NCI-H2107 treated with DMSO at 0.1 percent for 48 hours (cell line): ENCODE measurements around the gene ARAP1.
A peak's percentile ranks its signal among the peaks of the same experiment; 100 is the strongest.

ENCODE experiments used
- DNase-seq: peaks from one replicate; lab custom pipeline; 2025; ENCODE audit not compliant: unreplicated experiment; lab: John Stamatoyannopoulos, UW

The ARAP1 gene

DNA sequence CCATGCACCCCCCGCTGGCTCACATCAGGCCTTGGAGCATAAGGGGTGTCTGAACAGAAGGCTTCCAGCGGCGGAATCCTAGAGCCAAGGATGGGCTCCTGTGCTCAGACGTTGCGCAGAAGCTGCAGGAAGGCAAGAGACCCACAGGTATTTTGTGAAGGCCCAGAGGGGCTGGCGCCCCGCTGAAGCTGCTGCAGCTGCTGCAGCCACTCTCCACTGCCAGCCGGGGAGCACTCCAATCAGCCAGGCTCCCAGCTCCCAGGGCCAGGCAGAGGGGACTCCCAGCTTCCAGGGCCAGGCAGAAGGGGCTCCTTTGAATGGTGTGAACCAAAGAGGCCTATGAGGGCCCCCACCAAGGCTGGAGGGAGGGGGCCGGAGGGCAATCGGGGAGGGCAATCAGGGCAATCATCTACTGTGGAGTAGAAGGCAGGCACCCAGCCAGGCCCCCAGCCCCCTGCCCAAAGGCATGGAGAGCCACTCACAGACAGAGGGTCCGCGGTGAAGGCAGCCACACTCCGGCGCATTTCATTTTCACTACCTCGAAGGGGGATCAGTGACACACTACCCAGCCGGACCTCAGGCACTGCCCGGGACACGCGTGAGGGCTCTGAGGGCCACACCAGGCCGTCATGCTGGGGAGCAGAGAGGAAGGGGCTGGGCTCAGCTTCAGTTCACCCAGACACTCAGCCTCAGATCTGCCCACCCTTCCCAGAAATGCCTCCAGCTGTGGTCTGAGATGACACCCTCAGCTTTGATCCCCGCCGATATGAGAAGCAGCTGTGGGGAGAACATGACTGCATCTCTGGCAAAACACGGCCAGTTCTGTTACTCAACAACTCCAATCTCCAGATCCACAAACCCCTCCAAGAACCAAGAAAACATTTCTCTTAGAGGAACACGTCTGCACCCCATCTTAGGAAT lies 66.4 kb downstream of the ARAP1 start:
- no peak for DNase-seq

DNA sequence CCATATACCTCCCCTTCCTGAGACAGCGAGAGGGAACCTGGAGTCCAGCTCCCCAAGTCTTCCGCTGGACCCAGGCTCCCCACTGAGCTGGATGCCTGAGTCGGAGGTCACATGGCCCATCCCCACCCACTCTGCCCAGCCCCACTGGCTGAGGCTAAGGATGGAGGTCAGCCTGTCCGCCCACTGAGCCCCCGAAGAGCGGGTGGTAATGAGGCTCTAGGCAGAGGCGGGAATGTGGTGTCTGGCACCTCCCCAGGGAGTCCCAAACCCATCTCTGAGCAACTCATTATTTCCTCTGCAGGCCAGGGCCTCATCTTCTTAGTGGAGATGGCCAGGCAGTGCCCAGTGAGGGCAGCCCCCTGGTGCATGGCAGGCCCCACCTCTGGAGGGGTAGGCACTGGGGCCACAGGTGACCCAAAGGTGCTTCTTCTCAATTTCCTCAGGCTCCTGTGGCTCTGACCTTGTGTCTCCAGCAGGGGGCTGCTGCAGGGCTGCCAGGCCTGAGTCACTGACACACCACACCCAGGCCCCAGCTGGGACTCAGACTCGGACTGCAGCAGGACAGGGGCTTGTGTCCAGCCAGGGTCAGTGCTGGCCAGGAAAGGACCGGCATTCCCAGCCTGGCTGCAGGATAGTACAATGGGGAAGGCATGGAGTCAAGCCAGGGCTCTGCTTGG lies 67.8 kb downstream of the ARAP1 start:
- DNase-seq, result no peak

DNA sequence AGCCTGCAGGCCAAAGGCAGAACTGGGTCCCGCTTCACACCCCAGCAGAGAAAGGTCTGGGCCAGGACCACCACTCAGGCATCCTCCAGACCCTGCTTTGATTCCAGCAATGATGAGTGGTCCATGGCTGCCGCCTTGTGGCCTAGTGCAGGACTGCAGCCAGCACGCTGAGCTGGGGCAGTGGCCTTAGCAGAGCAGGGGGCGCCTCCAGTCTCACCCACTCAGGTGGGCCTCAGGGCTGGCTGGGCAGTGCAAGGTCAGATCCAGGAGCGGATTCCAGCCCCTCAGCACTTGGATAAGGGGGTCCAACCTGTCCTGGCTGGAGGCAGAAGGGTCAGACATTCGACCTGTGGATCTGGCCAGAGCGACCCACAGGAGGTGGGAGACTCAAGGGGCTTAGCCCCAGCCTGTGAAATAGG lies 68.4 kb downstream of the ARAP1 start:
- DNase-seq, result peak; percentile 12

DNA sequence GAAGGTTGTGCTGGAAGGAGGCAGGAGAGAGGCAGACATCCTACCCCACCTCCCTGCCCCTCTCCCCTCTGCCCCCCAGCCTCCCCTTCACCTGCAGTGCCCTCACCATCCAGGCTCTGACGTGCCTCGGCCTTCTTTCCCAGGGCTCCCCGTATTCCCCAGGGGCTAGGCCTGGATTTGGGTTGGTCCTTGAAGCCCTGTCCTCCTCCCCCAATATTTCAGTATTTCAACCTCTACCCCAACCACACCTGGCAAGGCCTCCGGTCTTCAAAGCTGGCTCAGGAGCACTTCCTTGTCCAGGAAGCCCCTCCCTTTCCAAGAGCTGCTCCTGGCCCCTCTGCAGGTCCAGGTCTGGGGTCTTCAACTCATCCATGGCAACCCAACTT lies 69.4 kb downstream of the ARAP1 start:
- DNase-seq, result no peak

DNA sequence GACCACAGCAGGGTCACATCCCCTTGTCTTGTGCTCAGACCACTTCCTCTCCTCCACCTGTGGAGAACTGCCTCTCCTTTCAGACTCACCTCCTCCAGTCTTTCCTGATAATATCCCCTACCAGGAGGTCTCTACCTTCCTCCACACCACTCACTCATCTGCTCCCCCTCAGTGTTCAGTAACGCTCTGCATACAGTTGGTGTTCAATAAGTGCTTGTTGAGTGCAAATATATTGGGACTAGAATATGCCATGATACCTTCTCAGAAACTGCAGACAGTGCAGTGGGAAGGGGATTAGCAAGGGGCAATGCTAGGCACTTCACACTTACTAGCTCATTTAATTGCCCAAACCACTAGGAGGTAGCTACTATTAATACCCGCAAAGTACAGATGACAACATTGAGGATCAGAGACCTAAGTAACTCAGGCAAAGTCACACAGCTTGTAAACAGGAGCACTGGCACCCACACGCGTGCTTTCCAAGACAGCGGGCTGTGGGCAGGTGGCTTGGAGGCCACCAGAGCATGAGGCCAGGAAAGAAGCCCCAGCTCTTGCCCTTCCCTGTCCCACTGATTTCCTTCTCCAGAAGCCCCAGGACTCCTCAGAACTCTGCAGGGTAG lies 69.9 kb downstream of the ARAP1 start:
- no peak for DNase-seq

DNA sequence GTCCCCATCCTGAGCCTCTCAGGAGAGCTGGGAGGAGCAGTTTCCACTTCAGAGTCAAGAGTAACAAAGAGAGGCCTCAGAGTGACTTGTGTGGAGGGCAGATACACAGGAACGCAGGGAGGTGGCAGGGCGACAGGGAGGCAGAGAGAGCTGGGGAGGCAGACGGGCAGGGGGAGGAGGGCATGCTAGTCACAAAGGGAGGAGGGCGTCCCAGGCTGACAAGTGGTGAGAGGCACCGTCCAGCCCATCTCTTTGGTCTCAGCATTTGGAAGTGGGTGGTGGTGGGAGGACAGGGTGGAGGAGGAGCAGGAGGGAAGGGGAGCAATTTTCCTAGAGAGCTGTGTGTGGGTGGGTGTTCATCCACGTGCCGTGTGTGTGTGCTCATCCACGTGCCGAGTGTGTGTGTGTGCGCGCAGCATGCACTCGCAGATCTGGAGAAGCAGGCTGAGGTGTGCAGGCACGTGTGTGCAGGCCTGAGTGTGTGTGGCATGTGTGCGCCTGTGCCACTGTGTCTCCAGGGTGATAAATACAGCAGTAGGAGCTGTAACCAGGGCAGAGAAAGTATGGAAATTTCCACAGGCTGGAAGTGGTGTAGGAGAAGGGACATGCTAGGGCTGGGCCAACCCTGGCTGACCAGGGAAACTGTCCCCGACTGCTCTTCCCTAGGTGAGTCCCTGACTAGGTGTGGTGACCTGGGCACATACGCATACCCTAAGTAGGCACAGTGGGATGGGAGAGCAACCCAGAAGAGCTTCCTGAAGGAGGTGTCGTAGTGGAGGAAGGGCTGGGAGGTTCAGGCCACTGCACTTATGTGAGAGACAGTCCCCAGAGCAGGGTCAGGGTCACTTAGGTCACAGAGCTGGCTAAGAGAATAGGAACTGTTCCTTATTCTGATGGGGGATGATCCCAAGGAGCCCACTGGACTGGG lies 70.7 kb downstream of the ARAP1 start:
- no peak for DNase-seq

DNA sequence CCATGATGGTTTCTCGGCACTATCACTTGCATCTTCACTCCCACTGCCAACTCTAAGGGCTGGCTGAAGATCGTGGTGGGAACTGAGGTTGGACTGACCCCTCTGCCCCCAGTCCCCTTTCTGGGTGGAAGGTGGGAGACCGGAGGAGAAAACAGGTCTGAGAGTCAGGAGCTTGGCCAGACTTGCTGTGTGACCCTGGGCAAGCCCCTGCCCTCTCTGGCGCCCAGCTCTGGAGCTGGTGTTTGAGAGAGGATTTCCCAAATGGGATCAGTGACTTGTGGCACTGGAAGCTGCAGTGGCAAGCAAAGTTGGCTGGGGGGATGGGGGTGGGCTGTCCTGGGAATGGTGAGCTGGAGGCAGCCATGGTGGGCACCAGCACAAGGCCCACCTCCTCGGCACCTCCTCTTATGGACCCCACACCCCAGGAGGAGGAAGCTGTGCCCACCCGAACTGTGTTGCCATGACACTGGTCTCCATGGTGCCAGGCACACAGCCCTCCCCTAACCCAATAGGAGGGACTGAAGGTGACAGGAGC lies 71.5 kb downstream of the ARAP1 start:
- DNase-seq, result no peak

DNA sequence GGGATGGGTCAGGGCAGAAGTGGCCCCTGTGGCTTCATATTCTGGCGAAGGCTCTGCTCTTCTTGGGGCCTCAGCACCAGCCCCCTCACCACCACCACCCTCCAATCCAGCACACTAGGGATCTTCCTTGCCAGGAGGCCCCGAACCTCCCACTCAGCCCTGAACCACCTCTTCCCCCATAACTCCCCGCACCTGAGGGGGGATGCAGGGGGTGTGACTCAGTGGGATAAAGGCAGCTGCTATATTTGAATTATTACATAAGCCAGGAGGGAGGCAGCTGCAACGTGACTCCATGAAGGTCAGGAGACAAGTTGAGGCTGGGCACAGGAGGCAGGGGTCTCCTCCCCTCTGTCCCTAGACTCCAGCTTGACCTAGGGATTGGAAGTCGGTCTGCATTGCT lies 72.3 kb downstream of the ARAP1 start:
- DNase-seq, result no peak

DNA sequence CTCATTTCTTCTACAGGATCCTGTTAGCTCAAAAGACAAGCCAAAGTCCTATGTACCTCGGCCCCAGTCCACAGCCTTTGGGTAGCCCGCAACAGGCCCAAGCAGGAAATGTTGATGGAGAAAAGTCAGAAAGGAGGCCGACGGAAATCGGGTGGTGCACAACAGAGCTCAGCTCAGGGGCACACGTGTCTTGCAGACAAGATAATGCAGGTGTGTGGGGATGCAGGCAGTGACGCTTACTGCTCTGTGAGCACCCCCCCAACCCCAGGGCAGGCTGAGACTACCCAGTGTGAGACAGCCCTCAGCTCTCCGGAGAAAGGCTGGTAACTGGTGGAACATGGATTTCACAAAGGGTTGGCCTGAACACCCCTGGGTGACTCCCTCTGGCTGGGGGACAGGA lies 73.7 kb downstream of the ARAP1 start:
- no peak for DNase-seq

DNA sequence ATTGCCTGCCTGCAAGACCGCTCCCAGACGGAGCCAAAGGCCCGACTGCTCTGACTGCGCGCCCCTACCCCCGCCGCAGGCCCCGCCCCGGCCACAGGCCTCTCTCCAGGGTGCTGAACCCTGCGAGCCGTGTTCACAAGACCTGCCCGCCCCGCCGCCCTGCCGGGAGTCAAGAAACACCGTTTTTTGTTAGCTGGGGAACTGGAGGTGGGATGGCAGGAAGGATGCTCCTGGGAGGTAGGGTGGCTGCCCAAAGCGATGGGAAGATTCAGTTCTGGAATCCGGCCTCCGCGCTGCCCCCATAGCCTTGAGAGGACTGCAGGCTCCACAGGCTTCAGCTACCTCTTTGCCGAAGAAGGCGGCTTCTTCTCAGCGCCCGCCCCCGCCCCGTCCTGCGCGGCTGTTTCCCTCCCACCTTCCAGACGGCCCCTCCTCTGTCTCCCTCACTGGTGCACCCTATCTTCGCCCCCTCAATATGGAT lies 75.3 kb downstream of the ARAP1 start:
- DNase-seq, result no peak

DNA sequence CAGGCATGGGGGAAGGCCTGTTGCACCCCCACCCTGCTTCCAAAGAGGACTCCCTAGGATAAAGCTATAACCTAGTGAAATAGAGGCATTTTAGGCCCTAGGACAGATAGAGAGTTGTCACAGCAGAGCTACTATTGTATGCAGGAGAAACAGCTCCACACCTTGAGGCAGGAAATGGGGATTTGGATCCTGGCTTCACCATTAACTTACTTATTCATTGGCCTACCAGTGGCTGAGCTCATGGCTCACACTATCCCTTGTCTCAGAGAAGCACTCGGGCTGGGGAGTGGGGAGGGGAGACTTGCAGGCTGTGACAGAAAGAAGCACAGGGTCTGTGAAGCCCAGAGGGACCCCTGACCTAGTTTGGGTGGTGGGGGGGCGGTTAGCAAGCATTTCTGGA lies 77.0 kb downstream of the ARAP1 start:
- no peak for DNase-seq

DNA sequence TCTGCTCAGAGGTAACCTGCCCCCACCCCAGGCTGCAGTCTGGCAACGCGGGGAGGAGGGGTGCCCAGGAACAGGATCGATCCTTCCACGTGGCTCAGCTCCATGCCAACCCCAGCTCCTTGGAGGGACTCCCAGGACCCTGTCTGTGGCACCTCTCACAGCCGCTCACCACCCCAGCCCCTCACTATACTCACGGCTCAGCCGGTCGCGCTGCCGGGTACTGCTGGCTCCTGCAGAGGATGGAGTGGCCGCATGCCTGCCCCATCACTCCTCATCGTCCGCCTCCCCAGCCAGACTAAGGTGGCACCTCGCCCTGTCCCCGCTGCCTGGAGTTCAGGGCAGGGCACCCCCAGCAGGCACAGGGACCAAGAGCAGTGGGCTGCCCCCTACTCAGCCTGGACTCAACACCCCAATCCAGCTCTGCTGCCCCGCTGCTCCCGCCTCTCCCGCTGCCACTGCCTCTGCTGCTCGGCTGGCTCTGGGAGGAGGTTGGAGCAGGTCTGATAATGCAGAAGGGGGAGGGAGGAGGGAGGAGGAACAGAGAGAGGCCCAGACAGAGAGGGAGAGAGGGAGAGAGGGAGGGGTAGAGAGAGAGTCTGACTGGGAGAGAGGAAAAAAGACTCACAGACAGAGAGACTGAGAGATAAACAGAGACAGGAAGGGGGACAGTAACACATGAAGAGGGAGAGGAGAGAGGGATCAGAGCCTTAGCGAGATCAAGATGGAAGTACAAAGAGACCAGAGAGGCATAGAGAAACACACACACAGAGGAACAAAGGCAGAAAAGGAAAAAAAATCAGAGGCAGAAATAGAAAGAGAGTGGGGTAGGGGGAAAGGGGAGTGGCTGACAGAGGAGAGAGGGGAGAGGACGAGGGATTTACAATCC lies 78.0 kb downstream of the ARAP1 start, which contains the start of gene PDE2A:
Gene PDE2A (minus strand): TSS at position 480 of the 886 bp plus-strand sequence. CDS start 215 bp downstream, at position 265.
- DNase-seq, result peak; percentile 37

DNA sequence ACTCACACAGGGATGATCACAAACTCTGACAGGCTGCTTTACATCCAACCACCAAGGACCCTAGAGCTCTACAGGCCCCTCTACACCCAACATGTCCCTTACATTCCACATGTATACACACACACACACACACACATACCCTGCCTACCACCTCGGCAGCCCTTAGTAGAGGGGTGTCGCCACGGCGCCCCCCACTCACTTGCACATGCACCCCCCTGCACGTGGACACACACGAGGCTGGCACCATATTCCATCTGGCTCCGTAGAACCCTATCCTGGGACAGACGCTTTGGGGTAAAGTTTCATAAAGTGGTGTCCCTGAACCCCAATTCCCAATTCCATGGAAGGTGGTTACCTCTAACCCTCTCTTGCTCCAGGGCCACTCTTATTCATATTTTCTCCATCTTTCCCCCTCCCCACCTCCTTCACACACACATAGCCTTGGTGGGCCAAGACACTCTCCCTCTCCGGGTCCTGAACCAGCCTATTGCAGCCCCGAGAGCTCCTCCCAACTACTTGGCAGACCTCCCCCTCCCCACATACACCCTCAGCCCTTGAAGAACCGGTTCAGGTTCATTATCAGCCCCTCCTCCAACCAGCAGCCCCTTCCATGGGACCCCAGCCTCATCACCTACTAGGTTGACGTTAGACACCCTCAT lies 78.8 kb downstream of the ARAP1 start:
- DNase-seq, result no peak

DNA sequence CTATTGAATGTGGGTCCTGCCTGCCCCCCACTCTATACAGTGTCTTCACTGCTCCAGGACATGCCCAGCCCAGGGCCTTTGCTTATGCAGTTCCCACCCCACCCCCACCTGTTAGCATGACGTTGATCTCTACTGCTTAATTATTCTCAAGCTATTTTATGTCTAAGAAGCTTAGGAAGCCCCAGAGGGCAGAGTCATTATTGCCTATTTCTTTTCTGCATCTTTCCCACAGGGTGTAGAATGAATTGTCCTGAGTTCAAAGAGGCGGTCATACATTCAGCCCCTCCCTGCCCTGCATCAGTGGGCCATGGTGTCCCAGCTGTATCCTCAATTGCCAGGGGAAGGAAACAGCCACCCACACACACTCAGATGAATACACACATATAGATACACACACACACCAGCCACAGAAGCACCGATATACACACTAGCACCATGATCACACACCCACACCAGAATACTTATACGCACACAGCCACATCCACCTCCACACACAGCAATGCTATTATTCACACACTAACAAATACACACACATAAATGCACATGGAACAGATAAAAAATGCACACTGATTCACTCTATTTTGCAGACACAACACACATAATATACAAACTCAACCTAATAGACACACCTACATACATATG lies 79.5 kb downstream of the ARAP1 start:
- DNase-seq, result no peak

DNA sequence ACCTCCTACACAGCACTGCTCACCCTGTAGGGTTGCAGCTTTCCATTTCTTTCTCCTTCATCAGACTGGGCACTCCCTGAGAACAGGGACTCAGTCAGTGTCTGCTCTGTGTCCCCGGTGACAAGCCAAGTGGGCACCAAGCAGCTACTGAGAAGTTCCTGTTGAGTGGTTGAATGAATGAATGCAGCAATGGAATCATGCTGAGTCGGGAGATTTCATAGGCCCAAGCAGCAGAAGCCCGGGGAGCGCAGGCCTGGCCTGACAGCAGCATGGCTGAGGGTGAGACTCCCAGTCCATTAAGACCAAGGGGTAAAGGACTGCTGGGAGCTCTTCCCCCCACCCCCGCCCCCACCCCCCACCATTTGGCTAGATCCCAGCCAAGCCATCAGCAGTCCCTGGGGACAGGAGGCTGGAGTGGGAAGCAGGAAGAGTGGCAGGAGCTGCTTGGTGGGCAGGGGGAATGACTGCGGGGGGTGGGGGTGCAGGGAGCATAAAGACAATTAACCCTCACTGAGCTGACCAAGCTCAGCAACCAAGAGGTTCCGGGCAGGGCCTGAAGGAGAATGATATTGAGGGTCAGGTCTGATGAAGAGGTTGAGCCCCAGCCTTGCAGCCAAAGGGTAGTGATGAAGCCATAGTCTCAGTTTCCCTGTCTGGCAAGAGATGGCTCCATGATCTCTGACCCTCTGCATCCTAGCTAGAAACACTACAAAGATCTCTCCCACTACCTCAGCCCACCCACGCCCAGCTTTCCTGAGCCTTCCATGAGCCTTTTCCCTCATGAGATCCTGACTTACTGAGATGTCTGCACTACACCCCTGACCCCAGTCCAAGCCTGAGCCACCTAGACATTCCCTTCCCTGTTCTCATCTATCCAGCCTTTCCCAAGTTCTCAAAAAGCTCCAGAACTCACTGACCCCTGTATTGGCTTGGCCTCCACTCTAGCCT lies 80.8 kb downstream of the ARAP1 start:
- DNase-seq, result no peak

DNA sequence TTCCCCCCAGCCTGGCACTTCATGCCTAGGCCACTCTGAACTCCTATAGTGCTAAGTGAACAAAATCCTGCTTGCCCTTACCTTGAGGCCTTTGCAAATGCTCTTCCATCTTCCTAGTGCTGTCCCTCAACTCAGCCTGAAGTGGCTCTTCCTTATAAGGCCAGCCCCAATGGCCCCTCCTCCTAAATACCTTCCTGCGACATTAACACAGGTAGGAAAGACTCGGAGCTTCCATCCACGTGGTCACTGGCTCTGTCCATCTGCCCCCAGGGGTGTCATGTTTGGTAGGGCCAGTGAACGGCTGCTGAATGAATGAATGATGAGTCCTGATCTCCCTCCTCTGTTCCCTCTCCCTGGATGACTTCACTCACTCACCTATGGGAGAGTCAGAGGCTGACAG lies 82.2 kb downstream of the ARAP1 start:
- DNase-seq, result no peak

DNA sequence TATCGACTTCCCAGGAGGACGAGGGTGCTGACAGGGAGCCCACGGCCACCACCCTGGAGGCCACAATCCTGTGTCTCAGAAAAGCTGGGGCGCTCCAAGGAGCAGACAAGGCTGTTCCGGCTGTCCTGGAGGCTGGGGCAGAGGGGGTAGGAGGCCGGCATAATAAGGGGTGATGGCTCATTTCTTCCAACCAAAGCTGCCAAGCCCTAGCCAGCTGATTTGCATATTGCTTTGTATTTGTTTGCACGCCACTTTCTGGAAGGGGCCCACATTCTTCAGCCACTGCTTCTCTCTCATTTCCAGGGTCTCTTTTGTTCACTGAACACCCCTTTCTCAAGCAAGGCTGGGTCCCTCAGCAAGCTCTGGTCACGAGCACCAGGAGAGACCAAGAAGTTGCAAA lies 82.7 kb downstream of the ARAP1 start:
- DNase-seq, result no peak
